Gastrocnemius medialis (tissue), 4 donors: ENCODE data around the gene JMY. TPM values are rescaled to one million over a fixed set of nuclear protein-coding genes. Genes with fewer than 3 reads are reported as not detected.

Source experiments
- ATAC-seq, 2 donors: fragments of 150-250 bp; one replicate each; pipeline ENCODE4 v1.9.1; 2016
- DNase-seq, 2 donors: peaks; one replicate each; pipeline ENCODE4 v3.0.0-alpha.2; 2019
- H3K27ac ChIP-seq, 4 donors: fragments of 200-600 bp; sonication (generic); 1 replicate in 1 of 4; 2 replicates in 3 of 4; pipeline ENCODE4 v1.5.1; 2016 to 2018; ENCODE audit warnings: mild to moderate bottlenecking in 2 of 4, moderate library complexity in 1 of 4
- H3K27me3 ChIP-seq, 3 donors: fragments of 200-600 bp; sonication (generic) in 2 of 3; 1 replicate in 1 of 3; 2 replicates in 2 of 3; pipeline versions ENCODE4 v1.5.1 to v1.6.0; 2016 to 2019; ENCODE audit warnings: mild to moderate bottlenecking in 1 of 3, moderate library complexity in 1 of 3
- H3K36me3 ChIP-seq, 2 donors: fragments of 200-600 bp; sonication (generic) in 1 of 2; one replicate each; pipeline ENCODE4 v1.5.1; 2017 to 2018
- H3K4me1 ChIP-seq, 2 donors: fragments of 200-600 bp; sonication (generic) in 1 of 2; one replicate each; pipeline ENCODE4 v1.5.1; 2016 to 2017; ENCODE audit warnings: mild to moderate bottlenecking in 2 of 2
- H3K4me3 ChIP-seq, 4 donors: fragments of 200-600 bp; sonication (generic) in 3 of 4; 1 replicate in 1 of 4; 2 replicates in 3 of 4; pipeline ENCODE4 v1.5.1; 2016 to 2019; ENCODE audit warnings: mild to moderate bottlenecking in 2 of 4
- H3K9me3 ChIP-seq, 3 donors: fragments of 200-600 bp; sonication (generic) in 2 of 3; 1 replicate in 1 of 3; 2 replicates in 2 of 3; pipeline ENCODE4 v1.5.1; 2016 to 2019
- POLR2A ChIP-seq, 2 donors: fragments of 450-650 bp; IDR thresholded peaks; one replicate each; pipeline ENCODE4 v1.6.1; 2017; ENCODE audit warnings: antibody characterized with exemption in 2 of 2, mild to moderate bottlenecking in 2 of 2, moderate library complexity in 2 of 2
- in situ Hi-C, 4 donors: fragments of 200-750 bp; cut with MboI; loops; one replicate each; pipeline versions ENCODE4 v1.15.0 to v1.8.0; 2017; ENCODE audit warnings: low sequenced_read_pairs in 4 of 4
- intact Hi-C: fragments of 100-400 bp; cut with DNase I; formaldehyde crosslinking; loops from one replicate; pipeline ENCODE4 v1.15.1; 2023; ENCODE audit warnings: low total_unique reads
- total RNA-seq, 4 donors: library from RNA; depleted of rRNA; stranded (reverse); fragments of >200 nt; gene quantifications; one replicate each; pipeline versions ENCODE4 v1.1.0 to v1.2.3, GENCODE V29; 2016
- TF ChIP-seq, protein P1 (sequence below), 5 experiments: fragments of 450-650 bp in 3 of 5; fragments of 200-600 bp in 2 of 5; sonication (generic) in 2 of 5; IDR thresholded peaks in 4 of 5; conservative IDR thresholded peaks in 1 of 5; 1 replicate in 4 of 5; 2 replicates in 1 of 5; pipeline ENCODE4 v1.5.1; 2016 to 2019; ENCODE audit warnings: antibody characterized with exemption in 5 of 5, mild to moderate bottlenecking in 3 of 5, moderate library complexity in 3 of 5

The JMY gene, protein sequence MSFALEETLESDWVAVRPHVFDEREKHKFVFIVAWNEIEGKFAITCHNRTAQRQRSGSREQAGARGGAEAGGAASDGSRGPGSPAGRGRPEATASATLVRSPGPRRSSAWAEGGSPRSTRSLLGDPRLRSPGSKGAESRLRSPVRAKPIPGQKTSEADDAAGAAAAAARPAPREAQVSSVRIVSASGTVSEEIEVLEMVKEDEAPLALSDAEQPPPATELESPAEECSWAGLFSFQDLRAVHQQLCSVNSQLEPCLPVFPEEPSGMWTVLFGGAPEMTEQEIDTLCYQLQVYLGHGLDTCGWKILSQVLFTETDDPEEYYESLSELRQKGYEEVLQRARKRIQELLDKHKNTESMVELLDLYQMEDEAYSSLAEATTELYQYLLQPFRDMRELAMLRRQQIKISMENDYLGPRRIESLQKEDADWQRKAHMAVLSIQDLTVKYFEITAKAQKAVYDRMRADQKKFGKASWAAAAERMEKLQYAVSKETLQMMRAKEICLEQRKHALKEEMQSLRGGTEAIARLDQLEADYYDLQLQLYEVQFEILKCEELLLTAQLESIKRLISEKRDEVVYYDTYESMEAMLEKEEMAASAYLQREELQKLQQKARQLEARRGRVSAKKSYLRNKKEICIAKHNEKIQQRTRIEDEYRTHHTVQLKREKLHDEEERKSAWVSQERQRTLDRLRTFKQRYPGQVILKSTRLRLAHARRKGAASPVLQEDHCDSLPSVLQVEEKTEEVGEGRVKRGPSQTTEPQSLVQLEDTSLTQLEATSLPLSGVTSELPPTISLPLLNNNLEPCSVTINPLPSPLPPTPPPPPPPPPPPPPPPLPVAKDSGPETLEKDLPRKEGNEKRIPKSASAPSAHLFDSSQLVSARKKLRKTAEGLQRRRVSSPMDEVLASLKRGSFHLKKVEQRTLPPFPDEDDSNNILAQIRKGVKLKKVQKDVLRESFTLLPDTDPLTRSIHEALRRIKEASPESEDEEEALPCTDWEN
- 10 to 100 TPM; 11.4 to 26.7 (median 16.8) TPM for total RNA-seq

DNA sequence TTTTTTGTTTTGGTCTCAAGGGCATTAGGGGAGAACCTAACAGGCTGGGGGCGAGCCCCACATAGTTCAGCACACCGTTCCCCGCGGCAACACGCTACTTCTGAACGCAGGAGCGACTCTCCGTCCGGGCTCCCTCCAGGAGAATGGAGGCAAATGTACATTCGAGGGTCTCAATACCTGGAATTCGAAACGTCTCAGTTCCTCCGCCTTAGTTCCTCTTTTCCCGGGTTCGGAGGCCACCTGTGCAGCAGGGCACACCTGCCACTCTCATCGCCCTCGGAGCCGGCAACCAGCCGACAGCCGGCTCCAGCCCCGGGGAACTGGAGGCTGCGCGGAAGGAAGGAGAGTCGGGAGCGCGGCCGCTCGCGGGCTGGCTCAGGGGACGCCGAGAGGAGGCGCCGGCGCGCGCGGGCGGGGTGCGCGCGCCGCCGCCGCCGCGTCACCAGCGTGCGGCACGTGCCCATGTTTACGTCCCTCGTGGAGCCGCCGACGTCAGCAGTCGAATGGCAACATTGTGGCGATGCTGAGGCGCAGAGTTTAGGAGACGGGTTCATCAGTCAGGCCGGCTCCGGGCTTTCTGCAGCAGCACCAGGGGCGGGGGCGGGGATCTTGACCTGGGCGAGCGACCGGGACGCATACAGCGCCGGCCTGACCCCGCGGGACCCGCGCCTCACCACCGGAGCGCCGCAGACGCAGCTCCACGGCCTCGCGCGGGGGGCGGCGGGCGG, at the start of gene JMY:
TSS of gene JMY (plus strand) at position 498 of the 728 bp plus-strand sequence. CDS start 520 bp downstream, outside the sequence.
- no peaks in the 10 kb centered on the region for H3K9me3 ChIP-seq
- in situ Hi-C loops: loop anchor here in 2 of 4 donors (25.0 kb wide), 2 partner anchors 227 to 402 kb away; no protein-coding TSS in a partner anchor
- peak; percentile 78 to 81 for DNase-seq
- peak; percentile 92 to 98 for TF ChIP-seq POLR2A (IDR thresholded peaks at IDR 0.05)
- TF ChIP-seq, protein P1, sequence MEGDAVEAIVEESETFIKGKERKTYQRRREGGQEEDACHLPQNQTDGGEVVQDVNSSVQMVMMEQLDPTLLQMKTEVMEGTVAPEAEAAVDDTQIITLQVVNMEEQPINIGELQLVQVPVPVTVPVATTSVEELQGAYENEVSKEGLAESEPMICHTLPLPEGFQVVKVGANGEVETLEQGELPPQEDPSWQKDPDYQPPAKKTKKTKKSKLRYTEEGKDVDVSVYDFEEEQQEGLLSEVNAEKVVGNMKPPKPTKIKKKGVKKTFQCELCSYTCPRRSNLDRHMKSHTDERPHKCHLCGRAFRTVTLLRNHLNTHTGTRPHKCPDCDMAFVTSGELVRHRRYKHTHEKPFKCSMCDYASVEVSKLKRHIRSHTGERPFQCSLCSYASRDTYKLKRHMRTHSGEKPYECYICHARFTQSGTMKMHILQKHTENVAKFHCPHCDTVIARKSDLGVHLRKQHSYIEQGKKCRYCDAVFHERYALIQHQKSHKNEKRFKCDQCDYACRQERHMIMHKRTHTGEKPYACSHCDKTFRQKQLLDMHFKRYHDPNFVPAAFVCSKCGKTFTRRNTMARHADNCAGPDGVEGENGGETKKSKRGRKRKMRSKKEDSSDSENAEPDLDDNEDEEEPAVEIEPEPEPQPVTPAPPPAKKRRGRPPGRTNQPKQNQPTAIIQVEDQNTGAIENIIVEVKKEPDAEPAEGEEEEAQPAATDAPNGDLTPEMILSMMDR (IDR thresholded peaks at IDR 0.05 in 4 of 5, conservative IDR thresholded peaks at IDR 0.05 in 1 of 5): peak in 1 of 5 experiments; percentile 37
- peak within 1 kb of the TSS; percentile 70 to 96 (median 86) for H3K4me3 ChIP-seq
- peak; percentile 83 to 86 for ATAC-seq
- intact Hi-C loops: loop anchor here (1.0 to 10.0 kb wide), 5 partner anchors 227 to 1172 kb away; partner anchors contain the start of genes HOMER1, SERINC5, TENT2 and ZFYVE16
- H3K27me3 ChIP-seq: no peaks in the 10 kb centered on the region
- H3K36me3 ChIP-seq: no peaks in the 10 kb centered on the region
- peak within 1 kb of the TSS; percentile 85 to 96 (median 95) for H3K27ac ChIP-seq
- H3K4me1 ChIP-seq: peaks cover 31 to 33% of the 10 kb centered on the region in 2 donors

DNA sequence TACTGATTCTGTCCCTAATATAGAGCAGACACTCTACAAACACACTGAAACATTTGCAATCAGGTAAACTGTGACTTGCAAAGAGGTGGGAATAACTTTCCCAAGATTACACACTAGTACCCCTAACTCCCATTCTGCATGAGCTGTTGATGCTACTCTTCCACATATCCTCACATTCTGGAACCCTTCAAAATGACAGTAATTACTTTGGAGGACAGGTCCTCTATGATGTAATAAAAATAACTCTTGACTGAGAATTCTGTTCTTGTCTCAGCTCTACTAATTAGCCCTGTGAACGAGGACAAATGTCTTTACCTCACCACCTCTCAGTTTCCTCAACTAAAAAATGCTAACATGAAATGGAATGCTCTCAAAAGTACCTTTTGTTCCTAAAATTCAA, 49.5 kb upstream of the JMY start:
- ATAC-seq: no peak
- DNase-seq: no peak
- Histone ChIP-seq H3K27me3 (no peaks in the 10 kb centered on the region), H3K4me1 (peaks cover 0 to 7% of the 10 kb centered on the region in 2 donors), H3K9me3 (no peaks in the 10 kb centered on the region), H3K4me3 (no peak overlapping the region), H3K36me3 (no peaks in the 10 kb centered on the region), H3K27ac (no peak overlapping the region)
- in situ Hi-C loops (no loop called here), intact Hi-C loops (no loop called here)
- TF ChIP-seq, protein P1 (IDR thresholded peaks at IDR 0.05 in 4 of 5, conservative IDR thresholded peaks at IDR 0.05 in 1 of 5): no peak
- no peak for TF ChIP-seq POLR2A (IDR thresholded peaks at IDR 0.05)

DNA sequence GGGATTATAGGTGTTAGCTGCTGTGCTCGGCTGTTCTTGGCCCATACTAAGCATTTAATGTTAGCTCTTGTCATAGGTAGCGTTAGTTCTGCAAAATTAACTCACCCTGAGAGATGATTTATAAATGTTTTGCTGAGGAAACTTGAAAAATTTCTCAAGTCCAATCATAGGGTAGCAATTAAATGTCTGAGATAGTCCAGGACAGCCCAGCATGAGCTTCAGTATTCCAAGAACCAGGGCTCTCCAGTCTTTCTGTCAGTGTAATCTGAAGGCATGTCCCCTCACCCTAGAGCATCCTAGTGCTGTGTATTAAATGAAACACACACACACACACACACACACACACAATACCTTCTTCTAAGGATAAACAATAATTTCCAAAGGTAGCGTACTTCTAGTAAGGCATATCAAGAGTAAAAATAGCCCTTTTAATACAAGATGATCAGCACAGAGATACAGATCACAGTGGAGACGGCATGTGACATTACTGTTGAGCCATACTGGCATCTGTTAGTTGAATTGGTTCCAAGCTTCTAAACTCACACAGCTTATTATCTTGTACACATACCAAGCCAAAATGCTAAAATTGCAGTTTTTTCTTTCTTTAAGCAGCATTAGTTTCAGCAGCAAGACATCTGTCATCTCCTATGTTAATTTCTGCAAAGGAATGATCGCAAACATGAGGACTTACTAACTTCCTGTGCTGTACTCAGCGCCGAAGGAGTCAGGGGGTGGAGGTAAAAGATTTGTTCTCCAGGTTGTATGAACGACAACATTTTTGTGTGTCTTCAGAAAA, 46.3 kb upstream of the JMY start:
- DNase-seq: no peak
- Histone ChIP-seq H3K27ac (no peak overlapping the region), H3K4me3 (no peak overlapping the region), H3K36me3 (no peaks in the 10 kb centered on the region), H3K4me1 (no peaks in the 10 kb centered on the region), H3K27me3 (no peaks in the 10 kb centered on the region), H3K9me3 (no peaks in the 10 kb centered on the region)
- intact Hi-C loops: no loop called here
- in situ Hi-C loops: no loop called here
- TF ChIP-seq, protein P1 (IDR thresholded peaks at IDR 0.05 in 4 of 5, conservative IDR thresholded peaks at IDR 0.05 in 1 of 5): no peak
- TF ChIP-seq POLR2A (IDR thresholded peaks at IDR 0.05): no peak
- no peak for ATAC-seq

DNA sequence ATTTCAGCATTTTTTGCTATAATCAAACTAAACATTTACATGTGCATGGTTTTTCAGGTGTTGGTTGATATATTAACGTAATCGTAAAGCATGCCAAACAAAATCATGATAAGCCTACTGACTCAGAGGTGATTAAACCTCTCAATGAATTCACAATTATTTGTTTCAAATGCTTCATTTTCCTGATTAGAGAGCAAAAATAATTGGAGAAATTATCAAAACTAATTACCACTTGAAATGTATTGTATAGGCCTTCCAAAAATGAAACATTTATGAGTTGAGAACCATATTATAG, 45.7 kb upstream of the JMY start:
- Histone ChIP-seq H3K27ac (no peak overlapping the region), H3K9me3 (no peaks in the 10 kb centered on the region), H3K27me3 (no peaks in the 10 kb centered on the region), H3K36me3 (no peaks in the 10 kb centered on the region), H3K4me1 (no peaks in the 10 kb centered on the region), H3K4me3 (no peak overlapping the region)
- DNase-seq (no peak), ATAC-seq (no peak)
- intact Hi-C loops (no loop called here), in situ Hi-C loops (no loop called here)
- no peak for TF ChIP-seq POLR2A (IDR thresholded peaks at IDR 0.05)
- TF ChIP-seq, protein P1 (IDR thresholded peaks at IDR 0.05 in 4 of 5, conservative IDR thresholded peaks at IDR 0.05 in 1 of 5): no peak
